NCI-H187 (cell line): Measurements from ENCODE around the gene IFI27L1.
A peak's percentile ranks its signal among the peaks of the same experiment; 100 is the strongest.

Source experiments
- DNase-seq, 2 experiments: peaks; one replicate each; lab custom pipeline; 2025; lab: John Stamatoyannopoulos, UW

IFI27L1 gene

DNA sequence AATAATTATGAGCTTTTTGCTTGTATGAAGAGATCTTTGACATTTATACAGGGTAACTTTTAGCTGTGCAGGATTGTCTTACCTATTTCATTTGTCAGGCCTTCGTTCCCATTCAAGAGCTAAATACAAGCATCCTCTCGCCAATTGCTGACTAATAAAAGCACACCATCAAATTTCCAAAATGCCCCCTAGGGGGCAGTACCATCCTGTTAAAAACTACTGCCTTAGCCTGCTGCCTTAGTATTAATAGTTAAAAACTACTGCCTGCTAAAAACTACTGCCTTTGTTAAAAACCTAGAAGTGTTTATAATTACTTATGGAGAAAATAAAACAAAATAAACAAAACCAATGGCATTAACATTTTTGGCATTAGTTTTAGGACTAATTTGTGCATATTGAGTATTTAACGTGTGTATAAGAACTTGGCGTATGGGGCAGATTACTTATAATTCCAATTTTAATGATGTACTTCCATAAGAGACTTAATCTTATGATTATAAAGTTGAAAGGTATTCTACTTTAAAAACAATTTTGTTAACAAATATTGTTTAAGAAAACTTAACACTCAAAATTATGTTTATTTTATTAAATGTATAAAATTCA lies 51.3 kb downstream of the IFI27L1 start:
- DNase-seq = peak; percentile 44 to 59

DNA sequence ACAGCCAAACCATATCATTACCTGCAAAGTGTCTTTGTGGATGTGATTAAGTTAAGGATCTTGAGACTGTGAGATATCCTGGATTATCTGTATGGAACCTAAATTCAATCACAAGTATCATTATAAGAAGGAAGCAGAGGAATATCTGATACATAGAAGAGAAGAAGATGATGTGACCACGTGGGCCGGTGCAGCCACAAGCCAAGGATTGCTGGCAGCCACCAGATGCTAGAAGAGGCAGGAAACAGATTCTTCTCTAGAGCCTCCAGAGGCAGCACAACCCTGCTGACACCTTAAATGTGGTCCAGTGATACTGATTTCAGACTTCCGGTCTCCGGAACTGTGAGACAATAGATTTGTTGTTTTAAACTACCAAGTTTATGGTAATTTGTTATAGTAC lies 54.4 kb downstream of the IFI27L1 start:
- DNase-seq = no peak

DNA sequence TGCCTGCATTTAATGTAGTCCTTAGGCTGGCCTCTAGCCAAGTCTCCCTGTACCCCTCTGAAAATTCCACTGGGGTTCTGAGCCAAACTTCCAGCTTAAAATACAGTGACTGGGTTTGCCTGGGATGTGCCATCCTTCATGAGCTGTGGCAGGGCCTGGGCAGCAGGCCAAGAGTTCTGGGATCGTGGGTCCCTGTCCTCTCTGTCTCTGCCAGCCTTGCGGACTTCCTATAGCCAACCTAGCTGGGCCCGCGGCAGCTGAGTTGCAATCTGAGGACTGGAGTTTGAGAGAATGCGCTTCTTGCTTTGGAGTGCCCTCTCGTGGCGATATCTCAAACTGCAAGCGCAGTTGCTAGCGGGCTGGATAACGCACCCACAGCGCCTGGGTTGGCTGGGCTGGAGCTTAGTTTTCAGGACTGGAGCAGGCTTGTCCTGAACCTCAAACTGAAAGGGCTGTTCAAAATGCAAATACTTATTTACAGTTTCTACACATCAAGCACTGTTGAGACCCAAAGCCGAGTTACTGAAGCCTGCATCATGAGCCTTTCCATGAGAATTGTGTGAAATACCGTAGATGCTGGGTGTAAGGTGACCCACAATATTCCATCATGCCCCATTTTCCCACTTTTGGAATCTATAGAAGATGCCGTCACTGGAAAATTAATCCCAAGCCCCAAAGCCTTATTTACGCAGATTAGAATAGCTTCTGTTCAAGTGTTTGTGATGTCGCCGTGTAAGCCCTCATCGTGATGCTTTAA lies 55.6 kb downstream of the IFI27L1 start:
- peak; percentile 38 to 66 for DNase-seq

DNA sequence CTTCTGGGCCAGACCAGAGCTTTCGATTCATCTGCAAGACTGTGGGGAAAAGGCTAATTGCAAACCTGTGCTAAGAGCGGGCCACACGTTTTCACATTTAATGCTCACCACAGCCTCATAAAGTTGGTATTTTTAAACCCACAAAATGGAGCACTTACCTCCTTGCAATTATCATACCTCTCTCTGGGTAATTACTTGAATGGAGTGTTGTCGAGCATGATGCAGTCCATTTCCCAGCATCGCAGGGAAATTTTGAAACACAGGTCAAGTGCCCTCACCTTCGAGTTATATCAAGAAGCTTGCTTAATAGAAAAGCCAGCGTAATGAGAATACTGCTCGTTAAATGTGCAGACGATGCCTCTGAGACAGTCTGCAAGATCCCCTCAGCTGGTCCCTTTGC lies 57.1 kb downstream of the IFI27L1 start:
- DNase-seq = peak; percentile 27 to 65

DNA sequence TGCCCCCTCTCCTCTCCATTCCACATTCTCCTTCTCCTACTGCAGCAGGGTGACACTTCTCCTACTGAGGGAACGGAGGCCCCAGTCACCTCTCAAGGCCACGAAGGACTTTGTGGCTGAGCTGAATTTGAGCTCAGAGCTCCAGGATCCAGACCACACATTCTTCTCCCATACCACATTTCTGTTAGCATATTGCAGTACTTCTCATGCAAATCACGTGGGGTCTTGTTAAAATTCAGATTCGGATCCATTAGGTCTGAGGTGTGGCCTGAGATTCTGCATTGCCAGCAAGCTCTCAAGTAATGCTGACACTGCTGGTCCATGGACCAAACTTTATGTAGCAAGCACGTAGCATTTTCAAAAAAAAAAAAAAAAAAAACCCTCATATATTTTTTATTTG lies 57.9 kb downstream of the IFI27L1 start:
- DNase-seq = no peak

DNA sequence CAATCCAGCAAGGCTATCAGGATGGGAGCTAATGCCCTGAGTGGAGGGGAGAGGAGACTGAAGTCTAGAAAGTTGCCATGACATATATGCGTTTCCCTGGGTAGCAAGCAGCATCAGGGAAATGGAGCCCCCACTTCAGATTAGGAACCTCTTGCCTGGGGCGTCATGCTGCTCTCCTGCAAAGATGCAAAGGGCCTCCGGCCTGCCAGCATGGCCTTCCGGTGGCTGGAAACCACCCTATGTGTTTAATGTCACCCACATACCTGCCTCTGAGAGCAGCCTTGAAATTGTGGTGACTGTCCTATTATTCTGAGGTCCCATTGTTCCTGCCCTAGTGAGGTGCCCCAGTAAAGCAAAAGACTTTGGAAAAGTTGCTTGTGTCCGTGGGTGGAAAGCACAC lies 58.3 kb downstream of the IFI27L1 start:
- no peak for DNase-seq

DNA sequence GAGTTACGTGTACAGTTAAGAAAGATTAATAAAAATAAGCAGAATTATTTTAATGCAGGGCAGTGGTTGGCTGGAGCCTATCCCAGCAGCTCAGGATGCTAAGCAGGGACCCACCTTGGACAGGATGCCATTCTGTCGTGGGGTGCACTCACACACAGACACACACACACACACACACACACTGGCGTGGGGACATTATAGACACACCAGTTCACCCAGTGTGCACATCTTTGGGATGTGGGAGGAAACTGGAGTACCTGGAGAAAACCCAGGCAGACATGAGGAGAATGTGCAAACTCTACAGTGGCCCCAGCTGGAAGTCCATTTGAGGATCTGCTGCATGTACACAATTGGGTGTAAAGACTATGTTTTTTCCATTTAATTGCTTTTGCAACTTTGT lies 61.1 kb downstream of the IFI27L1 start:
- no peak for DNase-seq

DNA sequence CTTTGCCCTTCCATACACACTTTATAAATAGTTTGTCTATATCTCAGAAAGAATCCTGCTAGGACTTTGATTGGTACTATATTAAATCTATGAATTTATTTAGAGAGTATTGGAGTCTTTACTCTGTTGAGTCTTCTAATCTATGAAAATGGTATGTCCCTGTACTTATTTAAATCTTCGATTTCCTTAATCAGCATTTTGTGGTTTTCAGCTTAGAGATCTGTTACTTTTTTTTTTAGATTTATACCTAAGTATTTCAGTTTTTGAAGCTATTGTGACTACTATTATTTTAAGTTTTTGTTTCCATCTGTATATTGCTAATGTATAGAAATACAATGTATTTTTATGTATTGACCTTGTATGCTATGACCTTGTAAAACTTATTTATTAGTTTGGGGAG lies 61.7 kb downstream of the IFI27L1 start:
- no peak for DNase-seq

DNA sequence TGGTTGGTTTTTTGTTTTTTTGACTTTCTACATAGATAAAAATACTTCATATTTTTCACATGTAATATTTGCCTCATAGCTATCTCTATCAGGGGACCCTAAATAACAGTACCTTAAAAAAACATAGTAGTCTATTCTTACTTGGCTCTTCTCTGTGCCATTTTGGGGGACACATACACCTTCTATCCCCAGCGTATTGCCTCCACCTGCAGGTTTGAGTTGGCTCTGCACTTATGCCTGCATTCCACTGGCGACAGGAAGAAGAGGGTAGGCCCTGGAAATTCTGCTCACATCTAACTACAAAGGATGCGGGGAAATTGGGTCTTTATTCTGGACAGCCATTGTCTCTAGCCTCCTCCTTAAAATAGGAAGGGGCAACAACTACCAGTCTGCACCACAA lies 62.1 kb downstream of the IFI27L1 start:
- DNase-seq = no peak

DNA sequence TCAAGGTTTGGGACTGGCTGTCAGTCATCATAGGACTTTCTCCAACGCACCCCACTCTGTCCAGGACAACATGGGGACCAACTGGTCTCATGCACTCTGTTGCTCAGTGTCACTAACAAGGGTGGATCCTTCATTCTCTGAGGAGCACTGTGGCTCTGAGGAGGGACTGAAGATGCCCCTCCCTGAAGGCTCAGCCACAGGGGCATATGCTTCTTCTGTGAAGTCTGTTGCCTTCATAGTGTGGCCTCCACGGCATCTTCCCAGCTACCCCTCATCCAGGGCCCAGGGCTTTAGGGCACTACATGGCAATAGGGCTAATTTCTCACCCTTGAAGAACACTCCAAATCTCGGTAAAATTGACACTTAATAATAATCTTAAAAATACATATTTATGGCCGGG lies 62.6 kb downstream of the IFI27L1 start:
- DNase-seq = no peak

DNA sequence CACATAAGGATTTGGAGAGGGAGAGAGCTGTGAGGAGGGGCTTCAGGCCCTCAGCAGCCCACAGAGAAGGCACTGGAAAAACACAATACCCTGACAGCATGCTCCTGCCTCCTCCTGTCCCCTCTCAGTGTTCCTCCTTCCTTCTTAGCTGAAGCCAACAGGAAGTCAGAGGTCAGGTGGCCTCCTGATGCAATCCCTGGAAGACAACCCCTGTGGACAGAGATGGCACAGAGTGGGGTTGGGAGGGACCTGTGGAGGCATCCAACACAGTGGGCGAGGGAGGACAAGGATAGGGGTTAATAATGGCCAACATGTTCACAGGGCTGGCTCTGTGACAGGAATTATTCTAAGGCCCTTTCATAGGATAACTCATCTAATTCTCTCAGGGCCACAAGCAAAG lies 63.7 kb downstream of the IFI27L1 start:
- DNase-seq = no peak

DNA sequence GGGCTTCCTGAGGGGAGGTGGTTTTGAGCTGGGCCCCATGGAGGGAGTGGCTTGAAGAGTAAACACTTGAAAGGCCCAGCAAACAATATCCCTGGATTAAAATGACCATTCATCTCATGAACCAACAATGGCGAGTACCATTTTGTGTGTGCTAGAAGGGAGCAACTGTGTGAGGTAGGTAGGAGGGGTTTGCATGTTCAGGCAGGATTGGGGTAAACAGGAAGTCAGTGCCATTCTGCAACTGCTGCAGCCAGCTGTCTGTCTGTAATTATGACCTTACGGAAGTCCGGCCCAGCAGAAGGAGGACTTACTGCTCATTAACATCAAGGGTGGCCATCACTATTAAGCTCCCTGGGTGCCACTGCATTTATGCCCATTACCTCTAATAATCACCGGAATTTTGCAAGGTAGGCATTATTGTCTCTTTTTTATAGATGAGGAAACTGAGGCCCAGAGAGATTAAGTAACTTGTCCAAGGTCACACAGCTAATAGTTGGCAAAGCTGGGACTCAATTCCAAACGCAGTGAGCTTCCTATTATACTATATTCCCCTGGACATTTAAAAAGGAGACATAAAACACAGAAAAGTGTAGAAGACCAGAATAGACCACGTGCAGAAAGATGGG lies 64.9 kb downstream of the IFI27L1 start:
- no peak for DNase-seq
